A204.1 (cell line): Measurements from ENCODE around the gene FAM171A1.
"Not testable (repeated sequence)": the region's sequence is repeated elsewhere in the genome, so short reads cannot be mapped to it uniquely, and the experiment has no call there.

ENCODE experiments used
- FAIRE-seq: peaks from 2 replicates; lab custom pipeline; 2012; peaks lifted over from hg19 to GRCh38; lab: Jason Lieb, UNC

Gene FAM171A1

DNA sequence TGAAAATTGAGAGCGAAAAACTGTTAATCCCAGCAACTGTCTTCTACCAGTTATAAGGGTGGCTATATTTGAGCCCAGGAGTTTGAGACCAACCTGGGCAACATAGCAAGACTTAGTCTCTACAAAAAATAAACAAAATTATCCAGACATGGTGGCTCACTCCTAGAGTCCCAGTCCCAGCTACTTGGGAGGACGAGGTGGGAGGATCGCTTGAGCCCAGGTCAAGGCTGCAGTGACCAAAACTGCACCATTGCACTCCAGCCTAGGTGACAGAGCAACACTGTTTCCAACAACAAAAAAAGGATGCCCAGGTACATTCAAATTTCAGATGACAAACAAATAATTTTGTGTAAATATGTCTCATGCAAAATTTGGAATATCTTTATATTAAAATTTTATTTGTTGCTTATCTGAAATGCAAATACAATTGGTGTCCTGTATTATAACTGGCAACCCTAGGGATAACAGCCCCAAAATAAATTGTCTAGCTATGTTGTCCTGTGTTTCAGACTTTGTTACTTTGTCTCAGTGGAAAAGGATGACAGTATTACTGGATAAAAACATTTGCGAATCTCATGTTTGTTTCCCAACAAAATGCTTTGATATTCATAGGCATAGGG lies 26.7 kb downstream of the FAM171A1 start:
- FAIRE-seq, result no peak

DNA sequence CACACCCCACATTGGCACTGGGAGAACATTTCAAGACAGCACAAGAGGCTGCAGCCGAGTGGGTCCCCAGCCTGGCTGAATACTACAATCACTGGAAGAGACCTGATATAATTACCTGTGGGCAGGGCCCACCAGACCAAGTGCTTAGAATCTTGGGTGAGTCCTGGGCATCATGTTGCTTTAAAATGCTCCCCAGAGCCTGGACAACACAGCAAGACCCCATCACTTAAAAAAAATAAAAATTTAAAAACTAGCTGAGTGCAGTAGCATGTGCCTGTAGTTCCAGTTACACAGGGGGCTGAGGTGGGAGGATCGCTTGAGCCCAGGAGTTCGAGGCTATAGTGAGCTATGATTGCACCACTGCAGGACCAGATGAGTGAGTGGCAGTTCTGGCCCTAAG lies 28.1 kb downstream of the FAM171A1 start:
- no peak for FAIRE-seq

DNA sequence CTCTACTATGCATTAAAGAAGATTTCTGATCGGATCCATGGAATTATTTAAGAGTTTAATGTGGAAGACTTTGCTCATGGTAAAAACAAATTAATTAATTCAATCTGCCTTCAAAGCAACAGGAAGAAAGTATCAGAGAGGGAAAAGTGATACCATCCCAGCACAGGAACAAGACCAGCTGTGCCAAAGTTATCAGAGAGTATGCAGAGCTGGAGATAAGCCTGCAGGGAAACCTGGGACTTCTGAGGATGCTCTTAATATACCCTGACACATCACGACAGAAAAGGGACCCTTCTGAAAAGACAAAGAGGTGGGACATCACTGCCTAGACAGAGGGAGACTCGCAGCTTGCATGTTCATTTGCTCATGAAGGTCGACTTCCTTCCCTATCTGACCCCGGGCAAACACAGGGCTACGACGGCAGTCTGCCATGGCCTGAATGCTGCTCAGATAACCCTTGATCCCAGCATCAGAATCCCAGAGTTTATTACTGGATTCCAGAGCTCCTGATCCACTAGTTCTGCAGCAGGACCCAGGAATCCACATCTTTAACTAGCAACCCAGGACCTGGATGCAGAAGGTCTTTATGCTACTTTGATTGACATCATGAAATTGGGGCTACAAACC lies 29.5 kb downstream of the FAM171A1 start:
- no peak for FAIRE-seq

DNA sequence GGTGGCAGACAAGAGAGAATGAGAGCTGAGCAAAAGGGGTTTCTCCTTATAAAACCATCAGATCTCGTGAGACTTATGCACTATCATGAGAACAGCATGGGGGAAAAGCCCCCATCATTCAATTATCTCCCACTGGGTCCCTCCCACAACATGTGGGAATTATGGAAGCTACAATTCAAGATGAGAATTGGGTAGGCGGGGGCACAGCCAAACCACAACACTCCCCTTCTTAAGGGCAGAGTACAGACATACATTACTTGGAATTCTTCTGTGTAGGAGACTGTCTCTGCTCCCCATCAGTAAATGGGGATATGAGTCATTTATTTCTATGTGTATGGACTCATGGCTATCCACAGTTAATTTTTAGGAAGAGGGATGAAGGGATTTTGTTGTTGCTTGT lies 31.2 kb downstream of the FAM171A1 start:
- no peak for FAIRE-seq

DNA sequence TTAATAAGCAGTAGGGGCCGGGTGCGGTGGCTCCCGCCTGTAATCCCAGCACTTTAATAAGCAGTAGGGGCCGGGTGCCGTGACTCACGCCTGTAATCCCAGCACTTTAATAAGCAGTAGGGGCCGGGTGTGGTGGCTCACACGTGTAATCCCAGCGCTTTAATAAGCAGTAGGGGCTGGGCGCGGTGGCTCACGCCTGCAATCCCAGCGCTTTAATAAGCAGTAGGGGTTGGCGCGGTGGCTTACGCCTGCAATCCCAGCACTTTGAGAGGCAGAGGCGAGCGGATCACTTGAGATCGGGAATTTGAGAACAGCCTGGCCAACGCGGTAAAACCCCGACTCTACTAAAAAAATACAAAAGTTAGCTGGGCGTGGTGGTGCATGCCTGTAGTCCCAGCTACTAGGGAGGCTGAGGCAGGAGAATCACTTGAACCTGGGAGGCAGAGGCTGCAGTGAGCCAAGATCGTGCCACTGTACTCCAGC lies 33.6 kb downstream of the FAM171A1 start:
- not testable (repeated sequence) for FAIRE-seq

DNA sequence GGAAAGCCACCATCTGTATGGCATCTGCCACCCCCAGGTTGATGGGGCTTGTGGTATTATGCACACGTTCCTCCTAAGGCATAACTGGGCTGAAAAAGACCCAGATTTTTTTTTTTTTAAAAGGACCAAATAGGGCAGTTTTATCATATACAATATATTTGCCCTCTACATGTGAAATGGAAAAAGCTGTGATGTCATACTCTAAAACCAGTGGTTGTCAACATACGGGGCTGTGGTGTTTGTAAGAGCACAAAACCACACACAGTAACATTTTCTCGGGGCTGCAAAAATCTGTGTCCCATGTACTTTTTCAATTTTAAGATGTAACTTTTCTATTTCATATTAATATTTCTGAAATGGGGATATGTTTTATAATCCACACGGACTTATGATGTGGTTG lies 34.9 kb downstream of the FAM171A1 start:
- no peak for FAIRE-seq

DNA sequence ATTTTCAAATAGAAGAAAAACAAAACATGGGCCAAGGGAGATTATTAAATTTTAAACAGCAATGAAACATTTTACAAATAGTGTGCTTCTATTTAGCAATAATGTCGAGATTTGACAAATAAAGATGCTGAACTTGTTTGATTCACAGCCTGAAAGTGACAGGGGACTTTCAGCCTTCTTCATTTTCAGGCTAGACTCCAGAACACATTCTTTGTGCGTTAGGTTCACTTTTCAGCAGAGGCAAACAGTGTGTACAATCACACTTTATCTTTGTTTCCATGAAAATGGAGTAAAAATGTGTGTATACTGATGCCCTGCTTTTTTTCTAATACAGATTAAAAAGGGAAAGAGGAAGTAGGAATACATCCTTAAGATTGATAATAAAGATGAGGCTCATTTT lies 35.6 kb downstream of the FAM171A1 start:
- no peak for FAIRE-seq

DNA sequence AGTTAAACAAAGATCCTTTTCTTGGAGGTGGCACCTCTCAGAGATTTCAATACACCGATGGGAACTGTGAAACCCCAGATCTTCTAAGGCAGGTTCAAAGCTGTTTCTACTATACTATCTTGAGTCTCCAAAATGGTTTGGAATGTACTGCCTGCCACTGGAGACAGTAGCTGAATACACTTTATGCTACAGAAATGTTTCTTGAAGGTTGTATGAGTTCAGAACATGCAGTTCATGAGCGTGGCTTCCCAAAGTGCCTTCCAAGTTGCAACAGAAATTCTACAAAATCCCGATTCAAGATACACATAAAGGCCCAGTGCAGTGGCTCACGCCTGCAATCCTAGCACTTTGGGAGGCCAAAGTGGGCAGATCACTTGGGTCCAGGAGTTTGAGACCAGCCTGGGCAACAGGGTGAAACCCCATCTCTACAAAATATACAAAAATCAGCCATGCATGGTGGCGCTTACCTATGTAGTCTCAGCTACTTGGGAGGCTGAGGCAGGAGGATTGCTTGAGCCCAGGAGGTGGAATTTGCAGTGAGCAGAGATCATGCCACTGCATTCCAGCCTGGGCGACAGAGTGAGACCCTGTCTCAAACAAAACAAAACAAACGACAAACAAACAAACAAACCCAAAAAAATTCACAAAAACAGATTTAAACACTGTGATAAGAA lies 36.3 kb downstream of the FAM171A1 start:
- no peak for FAIRE-seq

DNA sequence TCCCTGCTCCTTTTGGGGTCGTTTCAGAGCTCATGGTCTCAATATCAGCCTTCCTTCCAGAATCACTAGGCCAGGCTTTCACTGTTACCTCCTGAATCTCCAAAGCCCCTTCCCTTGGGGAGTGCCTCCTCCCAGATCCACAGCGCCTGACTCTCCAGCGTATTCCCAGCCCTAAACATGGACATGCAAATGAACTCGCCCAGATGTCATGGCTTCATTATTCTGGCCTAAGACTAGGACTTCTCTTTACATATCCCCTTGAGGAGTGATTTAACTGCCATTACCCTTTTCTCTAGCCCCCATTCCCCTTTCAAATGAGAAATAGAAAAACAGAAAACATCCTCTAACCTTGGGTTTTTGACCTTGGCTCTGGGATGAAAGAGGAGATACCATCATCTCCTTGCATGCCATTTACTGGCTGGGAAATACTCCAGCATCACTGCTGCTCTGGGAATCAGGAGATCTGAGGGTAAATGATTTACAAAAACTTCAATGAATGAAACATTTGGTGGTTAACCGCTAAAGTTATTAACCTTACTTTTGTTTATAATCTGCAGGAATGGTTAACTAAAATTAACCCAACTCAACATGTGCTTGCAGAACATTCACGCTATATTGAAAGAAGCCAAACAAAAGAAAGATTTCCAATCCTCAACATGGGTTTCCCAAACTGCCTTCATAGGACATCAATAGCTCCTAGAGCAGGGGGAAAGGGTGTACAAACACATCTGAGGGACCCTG lies 37.0 kb downstream of the FAM171A1 start:
- no peak for FAIRE-seq

DNA sequence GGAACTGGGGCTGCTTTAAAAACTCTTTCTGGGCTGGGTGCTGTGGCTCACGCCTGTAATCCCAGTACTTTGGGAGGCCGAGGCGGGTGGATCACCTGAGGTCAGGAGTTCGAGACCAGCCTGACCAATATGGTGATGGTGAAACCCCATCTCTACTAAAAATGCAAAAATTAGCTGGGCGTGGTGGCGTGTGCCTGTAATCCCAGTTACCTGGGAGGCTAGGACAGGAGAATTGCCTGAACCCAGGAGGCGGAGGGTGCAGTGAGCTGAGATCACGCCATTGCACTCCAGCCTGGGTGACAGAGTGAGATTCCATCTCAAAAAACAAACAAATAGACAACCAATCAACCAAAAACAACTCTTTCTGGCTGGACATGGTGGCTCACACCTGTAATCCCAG lies 37.9 kb downstream of the FAM171A1 start:
- not testable (repeated sequence) for FAIRE-seq

DNA sequence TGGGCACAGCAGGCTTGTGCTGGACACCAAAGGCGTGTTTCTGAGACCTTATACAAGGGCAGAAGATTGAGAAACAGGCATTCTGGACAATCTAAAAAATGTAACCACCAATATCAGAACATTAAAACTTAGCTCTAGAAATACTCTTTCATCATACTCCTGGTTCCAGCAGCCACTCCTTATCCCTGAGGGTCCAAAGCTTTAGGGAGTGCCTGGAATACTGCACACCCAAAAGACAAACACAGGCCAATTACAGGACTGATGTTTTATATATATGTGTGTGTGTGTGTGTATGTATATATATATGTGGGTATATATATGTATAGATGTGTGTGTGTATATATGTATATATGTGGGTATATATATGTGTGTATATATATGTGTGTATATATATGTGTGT lies 39.6 kb downstream of the FAM171A1 start:
- no peak for FAIRE-seq

DNA sequence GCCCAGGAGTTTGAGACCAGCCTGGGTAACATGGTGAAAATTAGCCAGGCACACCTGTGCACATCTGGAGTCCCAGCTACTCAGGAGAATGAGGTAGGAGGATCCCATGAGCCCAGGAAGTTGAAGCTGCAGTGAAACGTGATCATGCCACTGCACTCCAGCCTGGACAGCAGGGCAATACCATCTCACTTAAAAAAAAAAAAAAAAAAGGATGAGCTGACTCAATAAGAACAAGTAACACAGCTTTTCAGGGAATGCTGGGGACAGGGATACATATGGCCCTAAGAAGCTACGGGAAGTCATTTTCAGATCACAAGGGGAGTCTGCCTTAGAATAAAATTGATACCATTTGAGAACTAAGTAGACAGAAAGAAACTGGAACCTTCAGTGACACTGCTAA lies 41.7 kb downstream of the FAM171A1 start:
- FAIRE-seq, result no peak

DNA sequence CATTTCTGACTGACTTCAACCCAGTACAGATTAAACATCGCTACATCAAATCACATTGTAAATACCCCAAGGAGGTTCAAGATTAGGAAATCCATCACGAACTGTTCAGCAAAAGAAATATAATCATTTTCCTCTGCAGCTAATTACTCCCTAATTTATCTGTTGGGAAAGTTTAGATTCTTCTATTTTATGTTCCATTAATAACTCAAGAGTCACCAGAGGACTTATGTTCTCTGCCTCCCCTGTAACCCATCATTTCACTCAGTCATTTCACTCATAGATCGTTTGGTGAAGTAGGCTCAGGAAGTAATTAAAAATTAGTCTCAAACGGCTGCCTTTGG lies 45.2 kb downstream of the FAM171A1 start:
- FAIRE-seq, result no peak

DNA sequence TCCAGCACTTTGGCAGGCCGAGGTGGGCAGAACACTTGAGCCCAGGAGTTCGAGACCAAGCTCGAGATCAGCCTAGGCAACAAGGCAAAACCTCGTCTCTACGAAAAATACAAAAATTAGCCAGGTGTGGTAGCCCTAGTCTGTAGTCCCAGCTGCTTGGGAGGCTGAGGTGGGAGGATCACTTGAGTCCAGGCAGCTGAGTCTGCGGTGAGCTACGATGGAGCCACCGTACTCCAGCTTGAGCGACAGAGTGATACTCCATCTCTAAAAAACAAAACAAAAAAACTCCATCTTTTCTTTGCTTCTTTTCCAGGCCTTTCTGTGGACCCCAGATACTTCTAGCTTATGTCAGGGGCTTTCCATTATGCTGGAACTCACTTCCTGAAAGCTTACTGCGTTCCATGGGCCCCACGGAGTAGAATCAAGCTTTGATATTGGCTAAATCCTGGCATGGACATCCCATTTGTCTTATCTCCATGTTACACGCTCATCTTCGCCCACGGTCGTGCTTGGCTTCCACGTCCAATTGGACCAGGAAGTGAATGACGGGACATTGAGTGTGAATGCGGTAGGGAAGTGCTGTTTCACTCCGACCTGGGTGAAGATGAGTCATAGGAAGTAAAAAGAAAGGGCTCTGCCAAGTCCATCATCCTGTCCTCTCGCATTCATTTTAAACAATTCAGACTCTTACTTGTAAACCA lies 45.7 kb downstream of the FAM171A1 start:
- FAIRE-seq, result no peak

DNA sequence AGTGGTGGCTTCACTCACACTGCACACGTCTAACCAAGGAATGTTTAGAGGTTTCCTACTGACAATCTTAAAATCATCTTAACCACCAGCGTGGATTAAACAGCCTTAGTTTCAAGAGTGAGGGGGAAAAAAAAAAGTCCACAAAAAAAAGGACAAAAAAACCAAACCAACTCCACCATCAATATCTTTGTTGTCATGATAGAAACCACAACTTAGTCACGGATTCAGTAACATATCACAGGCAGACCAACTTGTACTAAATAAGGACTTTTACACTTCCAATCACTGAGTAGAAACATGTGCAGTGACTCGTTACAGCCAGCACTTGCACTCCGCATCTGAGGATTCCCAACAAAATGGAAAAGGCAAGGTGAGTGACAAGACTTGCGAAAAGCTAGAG lies 46.5 kb downstream of the FAM171A1 start:
- no peak for FAIRE-seq

DNA sequence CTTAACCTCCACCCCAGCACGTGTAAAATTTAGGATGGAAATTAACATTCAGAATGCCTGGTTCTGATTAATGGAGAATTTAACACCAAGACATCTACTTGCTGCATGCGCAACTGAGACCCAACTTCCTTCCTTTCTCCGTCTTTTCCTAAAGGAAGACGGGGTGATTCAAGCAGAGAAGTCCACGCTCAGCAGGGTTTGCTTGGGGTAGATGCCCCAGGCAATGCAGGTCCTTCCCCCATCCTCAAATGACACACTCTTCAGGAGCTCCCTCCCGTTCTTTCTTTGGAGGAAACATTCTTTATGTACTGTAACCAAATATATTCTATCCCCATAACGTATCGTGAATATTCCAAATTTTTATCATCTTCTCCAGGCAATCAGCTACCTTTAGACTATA lies 47.0 kb downstream of the FAM171A1 start:
- no peak for FAIRE-seq

DNA sequence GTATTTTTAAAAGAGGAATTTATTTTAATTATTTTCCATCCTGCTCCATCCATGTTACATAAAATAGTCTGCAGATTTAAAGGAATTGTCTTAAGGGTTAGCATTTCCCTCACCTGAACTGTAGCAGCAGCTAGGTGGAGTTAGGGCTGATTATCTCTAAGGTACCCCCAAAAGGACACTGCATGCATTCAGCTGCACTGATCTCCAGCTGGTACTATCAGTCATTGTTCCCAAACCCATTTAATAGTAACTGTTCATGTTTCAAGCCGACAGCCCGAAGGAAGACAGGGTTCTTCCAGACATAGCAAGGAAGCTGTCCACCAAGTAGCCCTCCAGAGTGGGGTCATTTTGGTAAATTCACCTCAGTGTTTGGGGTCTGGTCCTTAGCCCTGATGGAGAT lies 48.7 kb downstream of the FAM171A1 start:
- no peak for FAIRE-seq

DNA sequence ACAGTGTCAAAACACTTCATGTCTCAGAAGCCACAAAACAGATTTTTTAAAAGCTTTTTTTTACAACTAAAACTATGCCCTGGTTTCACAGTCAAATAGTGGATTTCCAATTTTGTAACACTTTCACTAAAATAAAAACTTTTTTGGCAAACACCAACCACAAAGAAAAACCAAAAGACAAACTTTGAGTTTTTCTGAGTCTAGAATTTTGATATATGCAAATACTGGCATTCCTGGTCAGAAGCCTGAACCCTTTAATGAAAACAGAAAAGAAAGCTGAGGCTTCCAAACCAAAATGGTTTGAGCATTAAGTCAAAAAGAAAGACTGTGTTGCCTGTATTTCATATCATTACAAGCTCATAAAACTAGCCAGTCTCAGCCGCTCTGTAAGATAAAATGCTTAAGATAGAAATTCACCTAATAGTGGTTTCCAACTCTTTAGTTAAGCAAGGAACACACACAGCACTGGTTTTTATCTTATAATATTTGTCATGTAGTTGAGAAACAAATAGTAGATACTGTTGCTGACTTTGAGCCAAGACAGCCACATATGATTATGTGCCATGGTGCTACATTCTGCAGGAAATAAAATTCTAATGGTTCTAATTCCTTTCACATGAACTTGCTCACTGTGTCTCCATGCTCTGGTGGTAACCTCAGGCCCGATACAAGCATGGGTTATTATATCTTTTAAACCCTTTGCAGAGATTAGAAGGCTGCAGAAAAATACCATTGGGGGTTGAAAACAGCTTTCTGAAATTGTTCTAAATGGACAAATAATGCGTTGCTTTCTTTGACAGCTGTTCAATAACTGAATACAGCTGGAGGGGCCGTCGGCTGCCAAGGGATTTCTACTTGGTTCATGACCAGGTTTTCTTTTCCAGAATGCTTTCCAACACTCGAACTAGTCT lies 49.4 kb downstream of the FAM171A1 start:
- no peak for FAIRE-seq

DNA sequence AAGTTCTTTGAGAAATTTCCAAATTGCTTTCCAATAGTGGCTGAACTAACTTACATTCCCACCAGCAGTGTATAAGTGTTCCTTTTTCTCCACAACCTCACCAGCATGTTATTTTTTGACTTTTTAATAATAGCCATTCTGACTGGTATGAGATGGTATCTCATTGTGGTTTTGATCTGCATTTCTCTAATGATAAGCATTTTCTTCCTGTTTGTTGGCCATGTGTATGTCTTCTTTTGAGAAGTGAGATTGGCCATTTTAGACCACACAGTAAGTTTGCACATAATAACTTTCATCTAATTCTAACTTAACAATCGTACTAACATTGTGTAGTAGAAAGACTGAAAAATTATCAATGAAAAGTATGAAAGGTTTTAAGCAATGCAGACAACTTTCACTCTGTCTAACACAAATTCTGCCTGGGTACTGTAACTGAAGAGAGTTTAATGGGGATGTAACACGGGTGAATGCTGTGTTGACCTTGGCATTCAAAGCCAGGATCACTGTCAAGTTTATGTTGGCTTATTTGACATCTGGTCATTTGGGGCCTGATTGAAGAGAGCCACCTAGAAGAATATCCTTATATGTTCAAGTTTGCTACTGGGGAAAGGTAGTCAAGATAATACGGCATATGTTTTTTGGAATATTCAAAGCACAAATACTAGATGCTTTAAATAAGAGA lies 50.4 kb downstream of the FAM171A1 start:
- no peak for FAIRE-seq

DNA sequence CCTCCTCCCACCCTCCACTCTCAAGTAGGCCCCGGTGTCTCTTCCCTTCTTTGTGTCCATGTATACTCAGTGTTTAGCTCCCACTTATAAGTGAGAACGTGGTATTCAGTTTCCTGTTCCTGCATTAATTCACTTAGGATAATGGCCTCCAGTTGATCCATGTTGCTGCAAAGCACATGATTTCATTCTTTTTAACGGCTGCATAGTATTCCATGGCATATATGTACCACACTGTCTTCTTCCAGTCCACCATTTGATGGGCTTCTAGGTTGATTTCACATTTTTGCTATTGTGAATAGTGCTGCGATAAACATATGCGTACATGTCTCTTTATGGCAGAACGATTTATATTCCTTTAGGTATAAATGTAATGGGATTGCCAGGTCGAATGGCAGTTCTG lies 51.0 kb downstream of the FAM171A1 start:
- FAIRE-seq, result no peak
